Retina (tissue), 1 donor: ENCODE data around the gene FRY.

ENCODE experiments used
- DNase-seq: peaks from one replicate; pipeline ENCODE4 v3.0.0-alpha.2; 2016

FRY gene

DNA sequence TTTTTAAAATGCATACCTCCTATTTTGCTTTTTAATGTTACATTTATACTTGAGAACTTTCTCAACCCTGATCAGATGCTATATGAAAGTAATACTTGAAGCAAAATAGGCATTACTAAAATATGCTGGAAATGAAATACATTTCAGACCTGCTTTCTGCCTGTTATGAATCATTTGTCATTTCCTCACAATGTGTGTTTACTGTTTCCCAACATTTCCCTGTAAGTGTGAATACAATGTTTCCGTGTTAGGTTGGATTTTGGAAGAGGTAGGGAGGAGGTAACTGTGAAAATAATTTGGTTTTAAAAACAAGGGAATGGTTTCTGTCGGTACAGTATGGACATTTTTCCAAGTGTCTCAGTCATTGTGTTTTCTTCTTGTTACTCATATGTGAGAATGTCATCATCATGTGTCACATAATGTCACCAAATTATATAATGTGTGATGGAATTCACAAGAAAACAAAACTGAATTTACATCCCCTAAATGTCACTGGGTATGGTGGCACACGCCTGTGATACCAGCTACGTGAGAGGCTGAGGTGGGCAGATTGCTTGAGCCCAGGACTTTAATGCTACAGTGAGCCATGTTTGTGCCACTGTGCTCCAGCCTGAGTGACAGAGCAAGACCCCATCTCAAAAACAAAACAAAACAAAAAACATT lies 240.6 kb downstream of the FRY start:
- DNase-seq = no peak

- DNase-seq = no peak
Observed at GRCh38 chr13:32277839-32278238, 246.3 kb downstream of the FRY start.

GRCh38 chr13:32278426-32278825 lies 246.9 kb downstream of the FRY start:
- DNase-seq = no peak

DNA sequence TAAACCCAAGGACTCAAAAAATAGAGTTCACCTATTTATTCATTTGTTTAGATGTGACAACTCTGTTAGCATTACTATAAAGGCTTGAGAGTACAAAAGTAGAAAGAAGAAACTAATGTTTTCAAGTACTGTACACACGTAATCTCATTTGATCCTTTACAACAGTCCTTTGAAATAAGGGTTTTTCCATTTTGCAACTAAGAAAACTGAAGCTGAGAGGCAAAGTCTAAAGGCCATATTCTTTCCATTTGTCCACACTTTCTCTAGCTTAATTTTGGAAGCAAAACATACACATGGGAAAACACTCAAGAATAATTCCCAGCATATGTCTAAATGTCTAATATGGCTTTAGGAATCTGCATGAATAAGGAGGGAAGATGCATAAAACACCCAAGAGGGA lies 249.5 kb downstream of the FRY start:
- no peak for DNase-seq

DNA sequence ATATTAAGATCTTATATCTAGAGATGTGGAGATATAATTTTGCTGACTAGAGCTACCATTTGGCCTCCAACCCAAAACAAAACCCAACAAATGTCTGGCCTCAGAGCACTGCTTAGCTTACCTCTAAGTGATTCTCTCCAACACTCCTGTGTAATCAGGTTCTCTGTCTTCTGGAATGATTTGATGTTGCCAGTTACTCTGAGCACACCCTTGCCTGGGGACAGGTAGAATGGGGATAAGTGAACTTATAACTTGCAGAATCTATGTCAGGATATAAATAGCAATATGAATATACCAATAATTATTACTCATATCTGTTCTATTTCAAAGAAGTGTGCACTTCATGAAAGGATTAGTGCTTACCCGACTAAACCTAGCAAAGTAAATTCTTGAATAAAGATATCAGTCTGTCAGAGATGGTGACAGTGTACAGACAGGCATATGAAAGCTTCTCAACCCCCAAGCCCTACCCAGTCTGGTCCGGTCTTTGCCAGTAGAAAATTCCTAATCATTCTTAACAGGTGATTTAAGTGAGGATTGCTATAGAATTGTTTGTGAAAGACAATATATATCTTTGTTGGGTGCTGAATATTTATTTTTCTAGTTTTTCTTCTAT lies 250.6 kb downstream of the FRY start:
- DNase-seq = no peak

DNA sequence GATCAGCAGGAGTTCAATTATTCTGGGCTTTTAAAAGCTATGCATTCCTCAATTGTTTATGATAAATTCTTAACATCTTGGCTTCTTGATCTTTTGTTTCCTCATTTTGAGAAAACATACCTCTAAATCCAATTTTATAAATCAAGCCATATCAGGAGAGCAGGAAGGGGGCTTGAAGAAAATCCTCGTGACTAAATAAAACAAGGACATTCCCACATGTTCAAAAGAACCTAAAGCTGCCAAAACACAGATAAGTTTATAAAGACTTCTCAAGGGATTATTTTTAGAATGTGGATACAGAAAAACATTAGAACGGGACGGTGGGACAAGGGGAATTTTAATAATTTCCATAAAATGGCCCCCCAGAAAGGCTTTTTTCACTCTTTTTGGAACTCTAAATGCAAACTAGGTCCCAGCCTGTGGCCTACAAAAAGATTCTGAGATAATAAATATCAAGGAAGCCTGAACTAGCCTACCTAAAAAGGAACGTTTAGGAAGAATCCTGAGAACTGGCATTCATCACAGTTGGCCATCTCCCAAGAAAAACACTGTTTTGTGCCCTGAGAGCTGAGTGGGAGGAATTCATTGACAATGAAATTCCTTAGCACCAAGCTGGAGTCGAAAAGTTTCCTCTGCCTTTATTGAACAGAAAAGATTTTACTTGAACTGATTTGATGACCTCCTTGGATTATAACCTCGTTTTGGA lies 253.5 kb downstream of the FRY start:
- no peak for DNase-seq

DNA sequence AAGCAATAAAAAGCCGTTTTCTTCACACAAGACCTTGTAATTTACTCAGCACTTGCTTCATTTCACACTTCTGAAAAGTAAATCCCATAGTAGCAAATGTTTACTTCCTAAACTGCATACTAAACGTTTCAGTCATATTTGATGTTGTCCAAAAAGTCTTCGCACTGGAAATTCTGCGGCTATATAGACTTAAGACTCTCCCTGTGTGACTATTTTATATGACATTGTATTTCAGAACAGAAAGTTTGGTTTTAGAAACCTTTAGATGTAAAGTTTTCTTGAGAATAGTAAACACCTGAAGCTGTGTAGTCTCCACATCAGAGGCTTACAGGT lies 254.0 kb downstream of the FRY start:
- DNase-seq = no peak

- DNase-seq = no peak
Observed at GRCh38 chr13:32297206-32297605, 265.6 kb downstream of the FRY start.

DNA sequence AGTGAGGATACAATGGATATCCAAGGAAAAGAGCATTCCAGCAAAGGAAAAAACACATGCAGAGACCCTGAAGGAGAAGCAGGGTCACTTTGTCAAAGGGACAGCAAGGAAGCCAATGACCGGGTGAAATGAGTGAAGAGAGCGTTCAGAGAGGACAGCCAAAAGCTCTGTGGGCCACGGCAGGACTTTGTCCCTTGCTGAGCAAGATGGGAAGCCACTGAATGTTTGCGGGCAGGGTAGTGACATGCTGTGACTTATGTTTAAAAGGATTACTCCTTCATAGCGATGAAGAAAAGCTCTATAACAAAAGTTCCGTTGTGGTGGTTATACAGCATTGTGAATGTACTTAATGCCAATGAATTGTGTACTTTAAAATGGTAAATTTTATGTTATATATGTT lies 267.1 kb downstream of the FRY start:
- DNase-seq = no peak

DNA sequence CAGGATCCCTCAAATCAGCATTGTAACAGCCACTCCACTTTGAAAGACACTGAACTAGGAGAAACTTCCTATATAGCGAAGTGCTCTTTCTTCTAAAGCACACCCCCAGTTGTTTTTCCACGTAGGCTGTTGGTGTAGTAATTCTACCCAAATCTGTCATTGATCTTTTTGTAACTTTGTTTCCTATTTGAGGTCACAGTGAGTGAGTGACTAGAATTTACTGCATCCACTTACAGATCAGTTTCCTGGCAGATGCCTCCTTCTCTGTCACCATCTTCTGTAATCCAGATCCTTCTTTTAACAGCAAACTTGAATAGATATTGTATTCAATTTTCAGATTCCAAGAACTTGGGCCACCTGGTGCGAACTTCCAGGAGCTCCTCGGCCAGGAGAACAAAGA lies 268.3 kb downstream of the FRY start:
- DNase-seq = no peak

GRCh38 chr13:32300406-32300805 lies 268.8 kb downstream of the FRY start:
- no peak for DNase-seq

DNA sequence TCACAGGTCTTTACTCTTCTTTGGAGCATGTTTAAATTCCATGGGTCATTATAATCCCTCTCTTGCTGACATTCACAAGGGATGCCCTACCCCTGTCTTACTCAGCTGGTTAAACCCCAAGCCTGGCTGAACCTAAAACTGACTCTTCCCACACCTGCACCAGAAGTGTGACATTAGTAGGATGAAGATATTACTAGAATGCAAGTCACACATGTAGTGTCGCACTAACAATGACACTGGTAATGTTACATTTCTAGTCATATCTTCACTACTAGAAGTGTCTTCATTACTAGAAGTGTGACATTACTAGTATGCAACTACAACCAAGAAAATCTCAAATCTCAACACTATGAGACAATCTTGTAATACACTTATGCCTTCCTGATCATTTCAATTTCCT lies 269.3 kb downstream of the FRY start:
- DNase-seq = no peak

GRCh38 chr13:32302461-32302860 lies 270.9 kb downstream of the FRY start:
- no peak for DNase-seq

DNA sequence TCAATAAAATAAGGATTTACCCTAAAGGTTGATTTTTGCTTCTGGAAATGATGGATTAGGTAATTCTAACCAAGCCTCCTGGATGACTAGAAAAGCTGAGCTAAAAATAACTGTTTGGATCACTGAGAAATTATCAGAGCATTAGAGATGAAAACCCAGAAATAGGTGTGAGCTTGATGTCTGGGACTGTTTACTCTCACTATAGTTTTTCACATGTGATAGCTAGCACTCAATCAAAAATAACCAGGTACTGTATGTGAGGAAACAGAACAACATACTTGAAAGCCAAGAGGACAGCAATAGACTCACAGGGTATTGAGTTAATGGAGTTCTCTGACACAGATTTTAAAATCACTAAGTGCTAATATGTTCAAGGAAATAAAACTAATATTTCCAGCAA lies 274.1 kb downstream of the FRY start:
- no peak for DNase-seq

DNA sequence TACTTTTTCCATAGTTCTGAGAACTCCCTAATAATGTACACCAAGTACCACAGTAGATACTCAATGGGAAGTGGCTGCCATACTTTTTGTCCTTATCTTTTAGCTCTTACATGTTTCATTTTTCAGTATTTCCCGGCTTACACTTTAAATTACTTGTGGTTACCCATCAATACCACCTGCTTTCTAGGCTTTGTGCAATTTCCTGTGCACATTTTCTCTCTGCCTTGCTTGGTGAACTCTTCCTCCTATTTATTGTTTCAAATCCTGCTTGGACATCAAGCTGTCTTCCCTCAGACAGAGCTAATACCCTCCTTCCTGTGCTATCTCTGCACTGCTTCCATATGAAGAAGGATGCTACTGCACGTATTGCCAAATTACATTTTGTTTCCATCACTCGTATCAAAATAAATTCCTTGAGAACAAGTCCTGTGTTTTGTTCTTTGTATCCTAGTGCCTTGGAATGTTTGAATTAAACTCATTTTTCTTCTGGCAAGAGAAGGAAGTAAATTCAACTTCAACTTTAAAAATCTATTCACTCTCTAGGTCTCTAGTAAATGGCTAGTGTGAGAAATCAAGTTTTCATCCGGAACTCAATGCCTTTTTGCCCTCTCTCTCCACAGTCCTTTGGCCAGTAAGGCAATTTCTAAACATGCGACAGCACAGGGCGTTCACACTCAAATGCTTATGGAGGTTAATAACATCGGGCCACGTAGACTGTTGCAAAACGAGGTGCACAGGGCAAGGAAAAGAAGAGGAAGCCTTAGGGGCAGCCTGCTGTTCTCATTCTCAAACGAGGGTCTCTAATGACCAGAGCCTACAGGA lies 277.9 kb downstream of the FRY start:
- no peak for DNase-seq

DNA sequence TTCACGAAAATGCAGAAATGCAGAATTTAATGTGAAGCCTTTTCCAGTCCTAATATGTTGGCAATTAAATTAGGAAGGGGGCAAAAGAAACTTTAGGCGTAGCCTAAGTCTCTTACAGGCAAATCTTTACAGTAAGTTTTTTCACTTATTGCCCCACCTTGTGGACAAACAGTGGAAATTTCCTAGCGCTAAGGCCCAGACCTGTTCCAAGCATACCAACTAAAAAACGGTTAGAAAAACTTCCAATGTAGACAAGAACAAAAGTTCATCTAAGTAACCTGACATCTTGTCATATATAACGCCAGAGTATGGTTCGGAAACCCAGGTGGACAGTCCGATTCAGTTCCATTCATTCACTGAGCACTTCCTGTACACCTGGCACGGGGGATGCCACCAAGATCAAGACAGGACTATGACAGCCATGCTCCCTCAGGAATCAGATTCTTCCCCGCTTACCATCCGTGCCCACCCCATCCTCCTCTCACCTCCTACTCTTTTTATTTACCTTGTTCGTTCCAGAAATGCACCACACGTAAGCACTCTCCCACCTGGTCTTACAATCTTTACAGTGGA lies 278.6 kb downstream of the FRY start:
- peak; percentile 65 for DNase-seq

DNA sequence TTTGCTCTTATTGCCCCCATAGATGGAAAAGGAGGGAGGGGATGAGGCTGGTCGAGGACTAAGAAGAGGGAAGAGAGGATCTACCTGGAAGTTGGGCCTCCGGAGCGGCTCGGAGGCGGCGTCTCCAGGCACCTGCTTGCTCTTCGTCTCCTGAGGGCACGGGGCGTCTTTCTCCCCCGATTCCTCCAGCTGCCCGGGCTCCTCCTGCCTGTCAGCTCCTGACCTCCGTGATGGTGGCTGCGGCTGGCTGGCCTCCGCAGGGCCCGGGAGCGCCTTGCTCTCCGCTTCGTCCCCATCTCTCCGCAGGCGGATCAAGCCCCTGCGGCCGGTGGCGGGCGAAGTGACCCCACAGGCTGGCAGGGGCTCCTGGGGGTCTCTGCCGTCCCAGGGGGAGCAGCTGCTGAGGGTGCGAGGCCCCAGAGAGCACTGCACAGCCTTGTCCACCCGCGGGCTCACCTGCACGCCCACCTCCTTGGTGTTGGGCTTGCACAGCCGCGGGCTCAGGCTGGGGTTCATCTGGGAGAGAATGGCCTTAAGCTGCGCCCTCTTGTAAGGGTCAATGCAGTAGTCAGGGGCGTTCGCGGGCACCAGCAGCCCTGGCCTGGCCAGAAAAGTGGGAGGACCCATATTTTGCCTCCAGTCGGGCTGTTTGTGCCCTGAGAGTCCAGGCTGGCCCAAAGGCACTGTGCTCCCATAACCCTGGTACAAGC lies 279.8 kb downstream of the FRY start:
- DNase-seq = no peak

DNA sequence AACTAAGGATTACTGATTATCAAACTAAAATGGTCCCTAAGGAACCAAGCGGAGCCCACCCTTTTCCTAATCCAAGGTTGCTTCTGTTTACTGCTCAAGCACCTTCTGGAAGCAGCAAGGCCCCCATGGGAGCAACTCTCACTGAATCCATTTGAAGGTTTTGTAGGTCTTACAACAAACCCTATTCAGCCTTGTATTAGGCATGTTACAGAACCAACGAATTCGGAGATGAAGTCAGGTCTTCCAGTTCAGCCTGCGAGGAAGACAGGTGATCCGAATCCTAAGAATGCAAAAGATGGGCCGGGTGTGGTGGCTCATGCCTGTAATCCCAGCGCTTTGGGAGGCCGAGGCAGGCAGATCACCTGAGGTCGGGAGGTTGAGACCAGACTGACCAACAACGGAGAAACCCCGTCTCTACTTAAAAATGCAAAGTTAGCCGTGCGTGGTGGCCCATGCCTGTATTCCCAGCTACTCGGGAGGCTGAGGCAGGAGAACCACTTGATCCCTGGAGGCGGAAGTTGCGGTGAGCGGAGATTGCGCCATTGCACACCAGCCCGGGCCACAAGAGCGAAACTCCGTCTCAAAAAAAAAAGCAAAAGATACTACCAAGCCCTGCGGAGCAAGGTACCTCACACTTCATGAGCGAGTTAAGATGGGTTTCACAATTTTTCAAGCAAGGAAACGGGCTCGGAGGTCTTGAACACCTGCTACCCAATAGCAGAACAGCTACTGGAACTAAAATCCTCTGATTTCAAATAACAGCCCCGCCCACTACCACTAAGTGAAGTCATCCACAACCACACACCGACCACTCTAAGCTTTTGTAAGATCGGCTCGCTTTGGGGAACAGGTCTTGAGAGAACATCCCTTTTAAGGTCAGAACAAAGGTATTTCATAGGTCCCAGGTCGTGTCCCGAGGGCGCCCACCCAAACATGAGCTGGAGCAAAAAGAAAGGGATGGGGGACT lies 283.0 kb downstream of the FRY start:
- DNase-seq = peak; percentile 9

GRCh38 chr13:32315238-32316027 lies 283.9 kb downstream of the FRY start, which contains the start of the genes BRCA2 and ZAR1L:
Gene BRCA2, plus strand, starts transcription at chr13:32315508. Its CDS starts 953 bp downstream, at chr13:32316461.
Gene ZAR1L, minus strand, starts transcription at chr13:32315363. Its CDS starts 3,438 bp downstream, at chr13:32311925.
- peak; percentile 96 for DNase-seq

DNA sequence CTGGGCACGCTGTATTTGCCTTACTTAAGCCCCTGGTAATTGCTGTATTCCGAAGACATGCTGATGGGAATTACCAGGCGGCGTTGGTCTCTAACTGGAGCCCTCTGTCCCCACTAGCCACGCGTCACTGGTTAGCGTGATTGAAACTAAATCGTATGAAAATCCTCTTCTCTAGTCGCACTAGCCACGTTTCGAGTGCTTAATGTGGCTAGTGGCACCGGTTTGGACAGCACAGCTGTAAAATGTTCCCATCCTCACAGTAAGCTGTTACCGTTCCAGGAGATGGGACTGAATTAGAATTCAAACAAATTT lies 284.4 kb downstream of the FRY start:
- no peak for DNase-seq

GRCh38 chr13:32316501-32316900 lies 284.9 kb downstream of the FRY start:
- no peak for DNase-seq
